Endothelial cell of umbilical vein (primary cell): ENCODE measurements around the gene XYLT1. TPM values are rescaled to one million over a fixed set of nuclear protein-coding genes. Genes with fewer than 3 reads are reported as not detected.

Experiments
- BruUV-seq: library from RNA; stranded (reverse); fragments of 400-500 nt; replicated peaks from 2 replicates; lab custom pipeline; 2021; lab: Mats Ljungman, UMichigan
- CTCF ChIA-PET: fragments of 300-600, 350-600 bp; sonication (Branson Sonifier 250); formaldehyde crosslinking; loops from one replicate; lab custom pipeline; 2021; ENCODE audit warnings: antibody characterized with exemption, inconsistent platforms; lab: Charles Lee
- POLR2A ChIA-PET: fragments of 300-600, 350-600 bp; sonication (Branson Sonifier 250); formaldehyde crosslinking; loops from one replicate; lab custom pipeline; 2021; ENCODE audit warnings: antibody characterized with exemption, inconsistent platforms; lab: Charles Lee
- DNase-seq: peaks from one replicate; pipeline ENCODE4 v3.0.0-alpha.2; 2011; ENCODE audit warnings: low read depth, low spot score
- FAIRE-seq: peaks from 2 replicates; lab custom pipeline; 2011; peaks lifted over from hg19 to GRCh38; lab: Jason Lieb, UNC
- H2AFZ ChIP-seq: 2 replicates; pipeline ENCODE4 v1.6.0; 2012; ENCODE audit warnings: low read depth, low read length, control low read depth, inconsistent platforms
- H3K27ac ChIP-seq: 2 replicates; pipeline ENCODE4 v1.5.1; 2011; ENCODE audit warnings: low read depth, mild to moderate bottlenecking, control low read depth, low read length, moderate library complexity; ENCODE audit not compliant: insufficient read depth
- H3K27me3 ChIP-seq, 2 experiments: 2 replicates each; pipeline versions ENCODE4 v1.6.0 to v1.6.1; 2011; ENCODE audit warnings: low read length in 2 of 2, mixed read lengths in 1 of 2; ENCODE audit not compliant: control insufficient read depth in 2 of 2, insufficient read depth in 2 of 2
- H3K36me3 ChIP-seq, 2 experiments: 2 replicates in 1 of 2; 3 replicates in 1 of 2; pipeline ENCODE4 v1.5.1; 2011; ENCODE audit warnings: low read length in 2 of 2, mild to moderate bottlenecking in 1 of 2, moderate library complexity in 1 of 2; ENCODE audit not compliant: control insufficient read depth in 2 of 2, insufficient read depth in 2 of 2; ENCODE audit errors: extremely low read depth in 1 of 2
- H3K4me1 ChIP-seq: 3 replicates; pipeline ENCODE4 v1.5.1; 2011; ENCODE audit warnings: mild to moderate bottlenecking, low read length; ENCODE audit not compliant: control insufficient read depth, insufficient read depth; ENCODE audit errors: extremely low read depth
- H3K4me2 ChIP-seq: 2 replicates; pipeline ENCODE4 v1.6.1; 2011; ENCODE audit warnings: low read length, control low read depth, mixed read lengths; ENCODE audit not compliant: insufficient read depth
- H3K4me3 ChIP-seq, 3 experiments: fragments of 200-600 bp in 1 of 3; sonication (generic), shearing (Covaris generic) in 1 of 3; replicated peaks in 1 of 3; 2 replicates each; pipeline ENCODE4 v1.5.1; 2011 to 2016; ENCODE audit warnings: control low read depth in 3 of 3, low read length in 3 of 3, mild to moderate bottlenecking in 2 of 3, inconsistent platforms in 1 of 3, low read depth in 1 of 3, moderate library complexity in 1 of 3; ENCODE audit not compliant: insufficient read depth in 1 of 3
- H3K79me2 ChIP-seq: 2 replicates; pipeline ENCODE4 v1.6.0; 2012; ENCODE audit warnings: low read length, inconsistent platforms; ENCODE audit not compliant: control insufficient read depth, insufficient read depth
- H3K9ac ChIP-seq: replicated peaks from 2 replicates; pipeline ENCODE3; 2011; ENCODE audit warnings: low read length, control low read depth; ENCODE audit not compliant: insufficient read depth; ENCODE audit errors: extremely low read depth
- H3K9me1 ChIP-seq: replicated peaks from 3 replicates; pipeline ENCODE4 v1.6.0; 2011; ENCODE audit warnings: mild to moderate bottlenecking, low read length; ENCODE audit not compliant: control insufficient read depth, insufficient read depth; ENCODE audit errors: extremely low read depth
- H3K9me3 ChIP-seq: replicated peaks from 2 replicates; pipeline ENCODE4 v1.5.1; 2012; ENCODE audit warnings: low read length, inconsistent platforms; ENCODE audit not compliant: control insufficient read depth, insufficient read depth
- H4K20me1 ChIP-seq: replicated peaks from 2 replicates; pipeline ENCODE3; 2011; ENCODE audit warnings: mild to moderate bottlenecking, low read length; ENCODE audit not compliant: control insufficient read depth, insufficient read depth; ENCODE audit errors: extremely low read depth
- FOS ChIP-seq: IDR thresholded peaks from 2 replicates; pipeline ENCODE4 v1.6.1; 2011; ENCODE audit warnings: mild to moderate bottlenecking, low read length, moderate library complexity, borderline replicate concordance; ENCODE audit not compliant: insufficient read depth
- GATA2 ChIP-seq: IDR thresholded peaks from 2 replicates; pipeline ENCODE4 v1.7.0; 2011; ENCODE audit warnings: low read depth, mild to moderate bottlenecking, moderate library complexity, mixed read lengths, low read length; ENCODE audit not compliant: insufficient read length, insufficient read depth
- JUN ChIP-seq: IDR thresholded peaks from 2 replicates; pipeline ENCODE4 v1.6.1; 2011; ENCODE audit warnings: borderline replicate concordance, low read depth; ENCODE audit not compliant: insufficient read length, insufficient read depth
- POLR2A ChIP-seq: IDR thresholded peaks from 2 replicates; pipeline ENCODE4 v1.6.1; 2012; ENCODE audit warnings: low read depth, mild to moderate bottlenecking, control low read depth, low read length
- dilution Hi-C: fragments of 300-500 bp; cut with MboI; formaldehyde crosslinking; loops from one replicate; pipeline ENCODE4 v1.15.0; 2019; ENCODE audit warnings: low sequenced_read_pairs; ENCODE audit not compliant: extremely low pct_ligation_motif_present
- intact Hi-C: fragments of 100-400 bp; cut with micrococcal nuclease; formaldehyde crosslinking; loops from one replicate; pipeline ENCODE4 v1.10.0; 2022
- polyA plus RNA-seq, 4 experiments: library from polyadenylated mRNA; depleted of rRNA in 3 of 4; stranded (reverse) in 3 of 4; unstranded in 1 of 4; fragments of >200 nt; gene quantifications; 2 replicates each; pipeline versions ENCODE4 v1.2.1 to v1.2.3, GENCODE V29; 2011 to 2012; ENCODE audit warnings: missing spikeins in 1 of 4
- total RNA-seq: library from RNA; stranded (reverse); gene quantifications from 2 replicates; pipeline ENCODE4 v1.2.3, GENCODE V29; 2021
- TF ChIP-seq, protein P1 (sequence below): IDR thresholded peaks from 2 replicates; pipeline ENCODE4 v1.6.1; 2011; ENCODE audit not compliant: insufficient read depth, insufficient read length
- TF ChIP-seq, protein P2 (sequence below), 2 donors: IDR thresholded peaks; 1 replicate in 1 of 2; 2 replicates in 1 of 2; pipeline ENCODE4 v1.5.1; 2011; ENCODE audit warnings: low read length in 2 of 2, mild to moderate bottlenecking in 2 of 2, moderate library complexity in 2 of 2, control low read depth in 1 of 2, inconsistent platforms in 1 of 2, low read depth in 1 of 2; ENCODE audit not compliant: insufficient read depth in 1 of 2; ENCODE audit errors: extremely low read depth in 1 of 2

Gene XYLT1
- total and polyA plus RNA-seq, 2 donors (not counting 3 experiments of a cell fraction or from before 2014, with no cell fraction given) = 0.63 to 2.9 TPM

DNA sequence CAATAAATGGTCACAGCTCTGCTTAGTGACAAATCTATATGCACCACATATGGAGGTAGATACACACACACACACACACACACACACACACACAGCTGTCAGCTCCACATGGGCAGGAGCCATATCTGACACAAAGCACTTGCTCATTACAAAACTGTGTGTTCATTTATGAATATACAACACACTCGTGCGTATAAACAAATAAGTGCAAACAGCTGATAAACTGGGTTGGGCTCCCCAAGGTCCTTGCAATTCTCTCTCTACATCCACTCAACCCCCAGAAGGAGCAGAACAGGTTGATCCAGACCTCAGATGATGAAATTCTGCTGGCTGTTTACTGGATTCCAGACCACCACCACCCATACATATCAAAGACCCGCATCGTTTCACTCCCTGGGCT lies 140.7 kb downstream of the XYLT1 start:
- Histone ChIP-seq H3K9me1 (no peaks in the 10 kb centered on the region), H3K36me3 (no peaks in the 10 kb centered on the region), H4K20me1 (no peaks in the 10 kb centered on the region), H3K4me1 (no peaks in the 10 kb centered on the region), H2AFZ (no peak overlapping the region), H3K9me3 (no peaks in the 10 kb centered on the region), H3K27ac (no peak overlapping the region), H3K27me3 (no peaks in the 10 kb centered on the region), H3K4me3 (no peak overlapping the region), H3K4me2 (no peak overlapping the region), H3K9ac (no peak overlapping the region), H3K79me2 (no peaks in the 10 kb centered on the region)
- TF ChIP-seq JUN = no peak
- TF ChIP-seq, protein P1, sequence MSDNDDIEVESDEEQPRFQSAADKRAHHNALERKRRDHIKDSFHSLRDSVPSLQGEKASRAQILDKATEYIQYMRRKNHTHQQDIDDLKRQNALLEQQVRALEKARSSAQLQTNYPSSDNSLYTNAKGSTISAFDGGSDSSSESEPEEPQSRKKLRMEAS = no peak
- TF ChIP-seq, protein P2, sequence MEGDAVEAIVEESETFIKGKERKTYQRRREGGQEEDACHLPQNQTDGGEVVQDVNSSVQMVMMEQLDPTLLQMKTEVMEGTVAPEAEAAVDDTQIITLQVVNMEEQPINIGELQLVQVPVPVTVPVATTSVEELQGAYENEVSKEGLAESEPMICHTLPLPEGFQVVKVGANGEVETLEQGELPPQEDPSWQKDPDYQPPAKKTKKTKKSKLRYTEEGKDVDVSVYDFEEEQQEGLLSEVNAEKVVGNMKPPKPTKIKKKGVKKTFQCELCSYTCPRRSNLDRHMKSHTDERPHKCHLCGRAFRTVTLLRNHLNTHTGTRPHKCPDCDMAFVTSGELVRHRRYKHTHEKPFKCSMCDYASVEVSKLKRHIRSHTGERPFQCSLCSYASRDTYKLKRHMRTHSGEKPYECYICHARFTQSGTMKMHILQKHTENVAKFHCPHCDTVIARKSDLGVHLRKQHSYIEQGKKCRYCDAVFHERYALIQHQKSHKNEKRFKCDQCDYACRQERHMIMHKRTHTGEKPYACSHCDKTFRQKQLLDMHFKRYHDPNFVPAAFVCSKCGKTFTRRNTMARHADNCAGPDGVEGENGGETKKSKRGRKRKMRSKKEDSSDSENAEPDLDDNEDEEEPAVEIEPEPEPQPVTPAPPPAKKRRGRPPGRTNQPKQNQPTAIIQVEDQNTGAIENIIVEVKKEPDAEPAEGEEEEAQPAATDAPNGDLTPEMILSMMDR (IDR thresholded peaks at IDR 0.05; ENCODE audit: extremely low read depth in 1 of 2, insufficient read depth in 1 of 2, low read depth in 1 of 2, low read length in 2 of 2) = no peak
- DNase-seq (no peak), FAIRE-seq (no peak)
- ChIA-PET CTCF (no interaction called here), POLR2A (no interaction called here)
- BruUV-seq = no TSS peak
- dilution Hi-C loops (no loop called here), intact Hi-C loops (no loop called here)

DNA sequence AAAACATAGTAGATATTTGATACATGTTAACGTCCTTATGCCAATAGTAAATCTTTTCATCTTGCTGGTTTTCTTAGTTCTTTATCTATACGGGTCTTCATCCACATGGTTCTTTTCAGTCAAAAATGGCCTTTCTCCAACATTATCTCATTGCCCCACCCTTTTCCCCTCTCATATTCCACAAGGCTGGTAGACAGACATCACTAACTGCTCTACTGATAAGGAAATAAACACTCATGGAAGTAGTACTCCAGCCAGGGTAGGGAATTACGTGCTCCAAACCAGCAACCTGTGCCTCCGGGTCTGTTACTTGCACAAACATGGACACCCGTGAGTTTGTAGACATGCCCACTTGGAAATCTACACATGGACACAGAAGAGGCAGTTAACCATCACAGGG lies 141.4 kb downstream of the XYLT1 start:
- no peaks in the 10 kb centered on the region for H3K36me3 ChIP-seq
- H3K27me3 ChIP-seq = no peaks in the 10 kb centered on the region
- H3K4me2 ChIP-seq = no peak overlapping the region
- H3K27ac ChIP-seq = no peak overlapping the region
- no peaks in the 10 kb centered on the region for H3K9me3 ChIP-seq
- H2AFZ ChIP-seq = no peak overlapping the region
- no peaks in the 10 kb centered on the region for H3K9me1 ChIP-seq
- no peak overlapping the region for H3K9ac ChIP-seq
- no peak for FAIRE-seq
- no peak for DNase-seq
- ChIA-PET CTCF (no interaction called here), POLR2A (no interaction called here)
- no peaks in the 10 kb centered on the region for H4K20me1 ChIP-seq
- H3K79me2 ChIP-seq = no peaks in the 10 kb centered on the region
- H3K4me3 ChIP-seq = no peak overlapping the region
- intact Hi-C loops (no loop called here), dilution Hi-C loops (no loop called here)
- BruUV-seq = no TSS peak
- TF ChIP-seq GATA2 = no peak
- TF ChIP-seq POLR2A = no peak
- no peak for TF ChIP-seq FOS
- H3K4me1 ChIP-seq = no peaks in the 10 kb centered on the region
